ENCODE results near the gene METTL25.

METTL25 gene

GRCh38 chr12:82407481-82407880 is 49.2 kb downstream of the METTL25 start:
- no peak for DNase-seq (ENCODE audit: low spot score)

- no peak for DNase-seq (ENCODE audit: low spot score)
Measured at GRCh38 chr12:82408844-82409243, 50.5 kb downstream of the METTL25 start.

GRCh38 chr12:82411546-82412230 is 53.4 kb downstream of the METTL25 start:
- DNase-seq (ENCODE audit: low spot score), result no peak

GRCh38 chr12:82412246-82412645 is 53.9 kb downstream of the METTL25 start:
- no peak for DNase-seq (ENCODE audit: low spot score)

GRCh38 chr12:82414044-82414443 is 55.7 kb downstream of the METTL25 start:
- no peak for DNase-seq (ENCODE audit: low spot score)

GRCh38 chr12:82414926-82415325 is 56.6 kb downstream of the METTL25 start:
- no peak for DNase-seq (ENCODE audit: low spot score)

- DNase-seq (ENCODE audit: low spot score), result no peak
Measured at GRCh38 chr12:82415402-82415801, 57.1 kb downstream of the METTL25 start.

GRCh38 chr12:82425241-82425640 is 66.9 kb downstream of the METTL25 start:
- peak; percentile 3 for DNase-seq (ENCODE audit: low spot score)

- no peak for DNase-seq (ENCODE audit: low spot score)
Measured at GRCh38 chr12:82426081-82426480, 67.8 kb downstream of the METTL25 start.

GRCh38 chr12:82426586-82426985 is 68.3 kb downstream of the METTL25 start:
- no peak for DNase-seq (ENCODE audit: low spot score)

- DNase-seq (ENCODE audit: low spot score), result no peak
Measured at GRCh38 chr12:82430541-82431145, 72.3 kb downstream of the METTL25 start.

GRCh38 chr12:82434392-82434911 is 76.1 kb downstream of the METTL25 start:
- no peak for DNase-seq (ENCODE audit: low spot score)

GRCh38 chr12:82436354-82436753 is 78.0 kb downstream of the METTL25 start:
- no peak for DNase-seq (ENCODE audit: low spot score)

GRCh38 chr12:82437744-82438143 is 79.4 kb downstream of the METTL25 start:
- DNase-seq (ENCODE audit: low spot score), result no peak

- DNase-seq (ENCODE audit: low spot score), result no peak
Measured at GRCh38 chr12:82438356-82438755, 80.0 kb downstream of the METTL25 start.

- DNase-seq (ENCODE audit: low spot score), result no peak
Measured at GRCh38 chr12:82440885-82441284, 82.6 kb downstream of the METTL25 start.

- DNase-seq (ENCODE audit: low spot score), result no peak
Measured at GRCh38 chr12:82448911-82449578, 90.7 kb downstream of the METTL25 start.

- no peak for DNase-seq (ENCODE audit: low spot score)
Measured at GRCh38 chr12:82456633-82457032, 98.3 kb downstream of the METTL25 start.

GRCh38 chr12:82458101-82458500 is 99.8 kb downstream of the METTL25 start:
- no peak for DNase-seq (ENCODE audit: low spot score)

- no peak for DNase-seq (ENCODE audit: low spot score)
Measured at GRCh38 chr12:82461393-82461792, 103.1 kb downstream of the METTL25 start.

- no peak for DNase-seq (ENCODE audit: low spot score)
Measured at GRCh38 chr12:82461836-82462235, 103.5 kb downstream of the METTL25 start.

GRCh38 chr12:82468563-82468962 is 110.2 kb downstream of the METTL25 start:
- DNase-seq (ENCODE audit: low spot score), result no peak

GRCh38 chr12:82470906-82471512 is 112.7 kb downstream of the METTL25 start:
- no peak for DNase-seq (ENCODE audit: low spot score)

Data from AG08396 (cell line).